Astrocyte (in vitro differentiated cells and primary cell): ENCODE results near the gene MAGEB17. TPM values are rescaled to one million over a fixed set of nuclear protein-coding genes. Genes with fewer than 3 reads are reported as not detected.
A peak's percentile ranks its signal among the peaks of the same experiment; 100 is the strongest.

ENCODE experiments used
- DNase-seq: peaks from one replicate; pipeline ENCODE4 v3.0.0-alpha.2; 2010; ENCODE audit warnings: low read depth
- FAIRE-seq: peaks from 2 replicates; lab custom pipeline; 2011; peaks lifted over from hg19 to GRCh38; lab: Jason Lieb, UNC
- H2AFZ ChIP-seq: 2 replicates; pipeline ENCODE4 v1.6.0; 2012; ENCODE audit warnings: low read depth, low read length, inconsistent platforms
- H3K27ac ChIP-seq: 2 replicates; pipeline ENCODE4 v1.5.1; 2011; ENCODE audit warnings: low read depth, low read length, inconsistent platforms
- H3K27me3 ChIP-seq: 2 replicates; pipeline ENCODE4 v1.6.0; 2011; ENCODE audit warnings: low read length, inconsistent platforms; ENCODE audit not compliant: insufficient read depth
- H3K36me3 ChIP-seq: 2 replicates; pipeline ENCODE4 v1.5.1; 2011; ENCODE audit warnings: low read length, inconsistent platforms; ENCODE audit not compliant: insufficient read depth
- H3K4me1 ChIP-seq: 2 replicates; pipeline ENCODE4 v1.5.1; 2011; ENCODE audit warnings: low read length, inconsistent platforms; ENCODE audit not compliant: insufficient read depth
- H3K4me2 ChIP-seq: 2 replicates; pipeline ENCODE4 v1.6.0; 2012; ENCODE audit warnings: low read length, inconsistent platforms
- H3K4me3 ChIP-seq: 2 replicates; pipeline ENCODE4 v1.5.1; 2011; ENCODE audit warnings: low read depth, mild to moderate bottlenecking, low read length, inconsistent platforms; ENCODE audit not compliant: insufficient read depth
- H3K79me2 ChIP-seq: 2 replicates; pipeline ENCODE4 v1.6.0; 2012; ENCODE audit warnings: mild to moderate bottlenecking, low read length, inconsistent platforms; ENCODE audit not compliant: insufficient read depth
- H3K9ac ChIP-seq: 2 replicates; pipeline ENCODE4 v1.6.0; 2012; ENCODE audit warnings: mild to moderate bottlenecking, low read length, inconsistent platforms
- H3K9me3 ChIP-seq: 2 replicates; pipeline ENCODE4 v1.5.1; 2012; ENCODE audit warnings: low read depth, mild to moderate bottlenecking, low read length, inconsistent platforms; ENCODE audit not compliant: insufficient read depth
- H4K20me1 ChIP-seq: 2 replicates; pipeline ENCODE4 v1.6.0; 2012; ENCODE audit warnings: low read length, inconsistent platforms; ENCODE audit not compliant: insufficient read depth
- H3K27ac Mint-ChIP-seq: one replicate; pipeline ENCODE4 v1.8.0; 2021; ENCODE audit warnings: mild to moderate bottlenecking, mixed read lengths; ENCODE audit not compliant: unreplicated experiment
- H3K27me3 Mint-ChIP-seq: one replicate; pipeline ENCODE4 v1.8.0; 2021; ENCODE audit warnings: low read depth, mixed read lengths; ENCODE audit not compliant: unreplicated experiment
- H3K36me3 Mint-ChIP-seq: one replicate; pipeline ENCODE4 v1.8.0; 2021; ENCODE audit warnings: low read depth, mixed read lengths; ENCODE audit not compliant: unreplicated experiment
- H3K4me1 Mint-ChIP-seq: one replicate; pipeline ENCODE4 v1.8.0; 2021; ENCODE audit warnings: low read depth, mixed read lengths; ENCODE audit not compliant: unreplicated experiment
- H3K4me3 Mint-ChIP-seq: one replicate; pipeline ENCODE4 v1.8.0; 2021; ENCODE audit warnings: mild to moderate bottlenecking, moderate library complexity, mixed read lengths; ENCODE audit not compliant: unreplicated experiment
- H3K9me3 Mint-ChIP-seq: one replicate; pipeline ENCODE4 v1.8.0; 2021; ENCODE audit warnings: mild to moderate bottlenecking, mixed read lengths; ENCODE audit not compliant: unreplicated experiment
- EZH2 ChIP-seq: IDR thresholded peaks from 2 replicates; pipeline ENCODE4 v1.6.1; 2012; ENCODE audit warnings: mild to moderate bottlenecking, low read length, inconsistent platforms; ENCODE audit not compliant: insufficient read depth
- total RNA-seq: library from RNA; stranded (reverse); gene quantifications from 2 replicates; pipeline ENCODE4 v1.2.1, GENCODE V29; 2021
- TF ChIP-seq, protein P1 (sequence below): IDR thresholded peaks from 2 replicates; pipeline ENCODE4 v1.5.1; 2011; ENCODE audit warnings: low read depth, mild to moderate bottlenecking, inconsistent platforms, low read length, moderate library complexity; ENCODE audit not compliant: insufficient read depth

MAGEB17 gene
- total RNA-seq, 1 donor from 2014 or later: not detected

GRCh38 chrX:16199343-16199742, 32.1 kb downstream of the MAGEB17 start:
- H3K4me1 Mint-ChIP-seq: no peaks in the 10 kb centered on the region
- Histone ChIP-seq H4K20me1 (no peaks in the 10 kb centered on the region), H3K9me3 (no peaks in the 10 kb centered on the region), H3K9ac (no peak overlapping the region), H3K36me3 (no peaks in the 10 kb centered on the region), H3K27ac (no peak overlapping the region), H3K79me2 (no peaks in the 10 kb centered on the region), H3K4me1 (no peaks in the 10 kb centered on the region), H3K4me2 (no peak overlapping the region), H3K4me3 (no peak overlapping the region), H3K27me3 (no peaks in the 10 kb centered on the region), H2AFZ (no peak overlapping the region)
- TF ChIP-seq, protein P1, sequence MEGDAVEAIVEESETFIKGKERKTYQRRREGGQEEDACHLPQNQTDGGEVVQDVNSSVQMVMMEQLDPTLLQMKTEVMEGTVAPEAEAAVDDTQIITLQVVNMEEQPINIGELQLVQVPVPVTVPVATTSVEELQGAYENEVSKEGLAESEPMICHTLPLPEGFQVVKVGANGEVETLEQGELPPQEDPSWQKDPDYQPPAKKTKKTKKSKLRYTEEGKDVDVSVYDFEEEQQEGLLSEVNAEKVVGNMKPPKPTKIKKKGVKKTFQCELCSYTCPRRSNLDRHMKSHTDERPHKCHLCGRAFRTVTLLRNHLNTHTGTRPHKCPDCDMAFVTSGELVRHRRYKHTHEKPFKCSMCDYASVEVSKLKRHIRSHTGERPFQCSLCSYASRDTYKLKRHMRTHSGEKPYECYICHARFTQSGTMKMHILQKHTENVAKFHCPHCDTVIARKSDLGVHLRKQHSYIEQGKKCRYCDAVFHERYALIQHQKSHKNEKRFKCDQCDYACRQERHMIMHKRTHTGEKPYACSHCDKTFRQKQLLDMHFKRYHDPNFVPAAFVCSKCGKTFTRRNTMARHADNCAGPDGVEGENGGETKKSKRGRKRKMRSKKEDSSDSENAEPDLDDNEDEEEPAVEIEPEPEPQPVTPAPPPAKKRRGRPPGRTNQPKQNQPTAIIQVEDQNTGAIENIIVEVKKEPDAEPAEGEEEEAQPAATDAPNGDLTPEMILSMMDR: no peak
- no peak for TF ChIP-seq EZH2
- FAIRE-seq: peak; percentile 23
- H3K27ac Mint-ChIP-seq: no peak overlapping the region
- H3K36me3 Mint-ChIP-seq: no peaks in the 10 kb centered on the region
- no peak for DNase-seq
- H3K9me3 Mint-ChIP-seq: no peaks in the 10 kb centered on the region
- no peaks in the 10 kb centered on the region for H3K27me3 Mint-ChIP-seq
- H3K4me3 Mint-ChIP-seq: no peak overlapping the region

- Histone ChIP-seq H3K27ac (no peak overlapping the region), H2AFZ (no peak overlapping the region), H3K4me1 (no peaks in the 10 kb centered on the region), H3K79me2 (no peaks in the 10 kb centered on the region), H3K9ac (no peak overlapping the region), H3K36me3 (no peaks in the 10 kb centered on the region), H3K4me2 (no peak overlapping the region), H3K27me3 (no peaks in the 10 kb centered on the region), H3K4me3 (no peak overlapping the region), H4K20me1 (no peaks in the 10 kb centered on the region), H3K9me3 (no peaks in the 10 kb centered on the region)
- FAIRE-seq (no peak), DNase-seq (no peak)
- no peaks in the 10 kb centered on the region for H3K9me3 Mint-ChIP-seq
- TF ChIP-seq, protein P1: no peak
- no peak for TF ChIP-seq EZH2
- no peak overlapping the region for H3K27ac Mint-ChIP-seq
- H3K27me3 Mint-ChIP-seq: no peaks in the 10 kb centered on the region
- peaks cover 2% of the 10 kb centered on the region for H3K4me1 Mint-ChIP-seq
- H3K4me3 Mint-ChIP-seq: no peak overlapping the region
- H3K36me3 Mint-ChIP-seq: no peaks in the 10 kb centered on the region
These were observed 35.7 kb downstream of the MAGEB17 start for GRCh38 chrX:16202943-16203342.

- no peak overlapping the region for H3K4me3 Mint-ChIP-seq
- Histone ChIP-seq H3K79me2 (no peaks in the 10 kb centered on the region), H3K9me3 (no peaks in the 10 kb centered on the region), H3K4me3 (no peak overlapping the region), H3K27me3 (no peaks in the 10 kb centered on the region), H3K4me2 (no peak overlapping the region), H3K27ac (no peak overlapping the region), H2AFZ (no peak overlapping the region), H3K9ac (no peak overlapping the region), H3K36me3 (no peaks in the 10 kb centered on the region), H4K20me1 (no peaks in the 10 kb centered on the region), H3K4me1 (no peaks in the 10 kb centered on the region)
- TF ChIP-seq, protein P1: no peak
- TF ChIP-seq EZH2: no peak
- no peak overlapping the region for H3K27ac Mint-ChIP-seq
- H3K9me3 Mint-ChIP-seq: no peaks in the 10 kb centered on the region
- peaks cover 4% of the 10 kb centered on the region for H3K4me1 Mint-ChIP-seq
- peak; percentile 29 for FAIRE-seq
- no peaks in the 10 kb centered on the region for H3K27me3 Mint-ChIP-seq
- DNase-seq: no peak
- no peaks in the 10 kb centered on the region for H3K36me3 Mint-ChIP-seq
These were observed 37.3 kb downstream of the MAGEB17 start for GRCh38 chrX:16204538-16204937.
